NK-92 treated with Interleukin-12 subunit alpha and Interleukin-12 subunit beta, amount 100 ng/mL, for 24 hours (cell line): ENCODE data around the gene IRX1.

Experiments used
- DNase-seq: peaks from one replicate; lab custom pipeline; 2025; lab: John Stamatoyannopoulos, UW

The IRX1 gene

GRCh38 chr5:3600106-3601060 is 4.8 kb downstream of the IRX1 start:
- DNase-seq: no peak

DNA sequence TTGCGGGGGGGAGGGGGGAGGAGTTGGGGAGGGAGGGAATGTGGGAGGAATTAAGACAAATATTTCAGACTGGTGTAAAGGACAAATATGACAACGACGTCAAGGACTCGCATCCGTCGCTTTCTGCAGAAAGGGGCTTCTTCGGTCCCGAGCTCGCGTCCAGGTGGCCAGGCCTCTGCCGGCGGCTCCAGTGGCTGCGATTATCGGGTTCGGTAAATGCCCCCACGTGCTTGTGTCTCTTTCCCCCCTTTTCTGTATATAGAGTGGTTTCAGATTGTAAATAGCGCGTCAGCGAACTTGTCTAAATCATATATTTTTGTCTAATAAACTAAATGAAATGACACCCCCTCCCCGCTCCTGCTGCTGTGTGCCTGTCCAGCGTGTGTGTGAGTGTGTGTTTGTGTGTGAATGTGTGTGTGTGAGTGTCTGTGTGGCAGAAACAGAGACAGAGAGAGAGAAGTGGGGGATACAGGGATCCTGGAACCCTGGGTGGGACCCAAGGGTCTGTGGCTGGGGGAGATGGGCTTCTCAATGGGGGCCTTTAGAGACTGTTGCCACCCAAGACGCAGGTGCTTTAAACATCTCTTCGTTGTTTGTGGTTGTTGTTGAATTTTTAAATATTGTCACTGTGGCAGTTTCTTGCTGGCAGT is 5.6 kb downstream of the IRX1 start:
- no peak for DNase-seq

GRCh38 chr5:3601911-3602782 is 6.5 kb downstream of the IRX1 start:
- no peak for DNase-seq

DNA sequence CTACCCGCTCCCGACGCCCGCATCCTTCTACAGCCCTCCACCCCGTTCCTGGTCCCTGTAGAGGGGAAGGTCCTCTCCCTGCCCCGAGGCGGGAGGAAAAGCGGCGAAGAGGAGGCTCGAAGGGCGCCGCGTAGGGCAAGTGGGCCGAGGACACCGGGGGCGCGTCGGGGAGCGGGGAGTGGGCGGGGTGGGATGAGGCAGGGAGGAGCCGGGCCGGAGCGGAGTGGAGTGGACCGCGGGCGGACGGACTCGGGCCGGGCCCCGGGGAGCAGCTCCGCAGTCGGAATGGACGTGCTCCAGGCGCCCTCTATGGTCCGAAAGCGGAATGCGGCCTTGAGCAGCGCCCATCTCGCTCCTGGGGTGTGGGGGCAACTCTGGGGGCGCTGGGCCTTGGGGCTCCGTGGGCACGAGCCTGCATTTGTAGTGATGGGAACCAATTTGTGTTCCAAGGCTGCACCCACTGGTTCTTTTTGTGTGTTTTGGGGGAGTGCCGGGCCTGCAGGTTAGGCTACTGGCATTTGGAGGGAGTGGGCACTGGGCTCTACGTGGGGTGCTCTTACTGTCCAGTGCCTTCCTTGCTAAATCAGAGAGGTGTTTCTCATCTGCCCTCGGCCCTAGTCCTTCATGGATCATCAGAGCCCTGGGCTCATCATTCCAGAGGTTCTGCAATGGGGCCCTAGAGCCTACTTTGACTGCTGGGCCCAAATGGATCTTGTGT is 7.3 kb downstream of the IRX1 start:
- no peak for DNase-seq

DNA sequence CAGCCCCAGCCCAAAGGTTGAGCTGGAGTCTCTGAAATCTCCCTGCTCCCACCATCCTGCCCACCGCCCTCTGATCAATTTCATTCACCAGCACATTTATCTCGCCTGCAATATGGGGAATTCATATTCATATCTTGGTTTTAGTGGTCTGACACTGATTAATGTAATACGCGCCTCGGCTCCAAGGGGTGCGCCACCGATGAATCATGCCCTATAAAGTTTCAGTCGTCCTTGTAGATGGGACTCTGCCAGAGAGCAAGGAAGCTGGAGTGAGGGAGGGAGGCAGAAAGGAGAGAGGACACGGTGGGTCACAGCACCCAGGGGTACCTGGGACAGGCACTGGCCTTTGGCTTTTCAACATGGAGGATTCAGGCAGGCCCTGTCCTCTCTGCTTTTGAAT is 8.9 kb downstream of the IRX1 start:
- DNase-seq: no peak

GRCh38 chr5:3605298-3606010 is 9.8 kb downstream of the IRX1 start:
- DNase-seq: no peak

- DNase-seq: no peak
Observed at GRCh38 chr5:3606121-3606831, 10.6 kb downstream of the IRX1 start.

GRCh38 chr5:3607541-3608181 is 12.0 kb downstream of the IRX1 start:
- DNase-seq: no peak

GRCh38 chr5:3609120-3609681 is 13.6 kb downstream of the IRX1 start:
- DNase-seq: no peak

DNA sequence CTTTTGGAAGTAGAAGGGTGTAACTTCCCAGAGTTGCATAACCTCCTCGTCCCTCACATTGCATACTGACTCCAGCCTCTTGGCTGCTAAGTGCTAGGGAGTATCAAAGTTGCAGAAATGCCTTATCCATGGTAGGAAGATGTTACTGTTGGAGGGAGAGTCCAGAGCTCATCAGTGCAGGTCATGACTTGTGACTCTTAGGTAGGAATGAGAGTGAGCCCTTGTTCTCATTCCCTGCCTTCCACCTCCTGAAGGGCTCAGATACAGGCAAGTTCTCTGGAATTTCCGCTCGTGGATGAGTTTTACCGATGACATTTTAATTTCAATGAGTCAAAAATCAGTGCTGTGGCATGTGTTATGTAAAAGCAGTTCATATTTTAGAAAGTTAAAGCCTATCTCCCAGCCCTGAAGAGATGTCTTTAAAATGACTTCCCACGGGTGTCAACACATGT is 17.0 kb downstream of the IRX1 start:
- DNase-seq: no peak

- no peak for DNase-seq
Observed at GRCh38 chr5:3613726-3614125, 18.1 kb downstream of the IRX1 start.

DNA sequence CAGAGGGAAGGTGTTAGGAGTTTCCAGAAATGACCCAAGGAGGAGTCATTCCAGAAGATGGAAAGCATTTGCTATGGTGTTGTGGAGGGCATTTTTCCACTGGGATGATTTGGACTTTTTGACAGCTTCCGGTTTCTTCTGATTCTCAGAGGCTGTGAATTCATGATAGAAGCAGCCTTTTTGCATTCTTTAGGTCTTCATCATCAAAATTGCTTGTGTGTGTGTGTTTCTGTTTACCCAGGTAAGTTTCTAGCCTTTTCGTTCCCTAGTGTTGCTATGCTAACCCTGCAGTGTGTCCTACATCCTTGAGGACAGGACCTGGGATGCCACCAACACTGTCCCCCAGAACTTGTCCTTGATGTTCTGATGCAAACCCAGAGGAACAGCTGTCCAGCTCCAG is 19.6 kb downstream of the IRX1 start:
- no peak for DNase-seq

- no peak for DNase-seq
Observed at GRCh38 chr5:3615829-3616228, 20.2 kb downstream of the IRX1 start.

DNA sequence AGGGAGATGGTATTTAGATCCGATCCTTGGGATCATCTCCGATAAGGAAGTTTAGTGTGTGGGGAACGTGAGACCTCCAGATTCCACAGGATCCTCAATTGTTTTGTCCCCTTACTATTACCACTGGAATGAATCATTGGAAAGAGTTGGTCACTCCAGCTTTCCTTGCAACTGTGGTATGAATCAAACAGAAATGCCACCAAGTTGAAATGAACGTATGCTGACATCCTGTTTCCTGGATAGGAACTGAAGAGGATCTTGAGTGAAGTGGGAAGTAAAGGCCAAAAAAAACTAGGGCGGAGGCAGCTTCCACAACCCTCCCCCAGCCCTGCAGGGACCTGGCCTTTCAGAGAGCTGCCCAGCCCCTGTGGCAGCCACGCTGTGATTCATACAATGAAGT is 23.9 kb downstream of the IRX1 start:
- no peak for DNase-seq

DNA sequence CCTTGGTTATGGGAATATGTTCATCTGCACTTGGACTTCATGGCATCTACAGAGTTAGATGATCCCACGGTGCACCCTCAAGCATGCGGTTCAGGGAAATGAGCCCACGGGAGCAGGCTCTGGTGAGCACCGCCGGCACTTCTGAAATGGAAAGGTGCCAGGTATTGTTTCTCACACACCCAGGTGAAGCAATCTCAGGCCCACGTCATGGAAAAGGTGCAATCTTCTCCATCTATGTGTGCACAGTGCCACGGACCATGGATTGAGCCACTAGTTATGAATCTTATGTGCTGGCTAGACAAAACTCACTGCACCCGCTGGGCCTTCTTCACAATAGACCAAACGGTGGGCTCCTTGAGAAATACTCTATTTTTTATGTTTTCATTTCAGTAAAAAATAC is 27.3 kb downstream of the IRX1 start:
- no peak for DNase-seq

DNA sequence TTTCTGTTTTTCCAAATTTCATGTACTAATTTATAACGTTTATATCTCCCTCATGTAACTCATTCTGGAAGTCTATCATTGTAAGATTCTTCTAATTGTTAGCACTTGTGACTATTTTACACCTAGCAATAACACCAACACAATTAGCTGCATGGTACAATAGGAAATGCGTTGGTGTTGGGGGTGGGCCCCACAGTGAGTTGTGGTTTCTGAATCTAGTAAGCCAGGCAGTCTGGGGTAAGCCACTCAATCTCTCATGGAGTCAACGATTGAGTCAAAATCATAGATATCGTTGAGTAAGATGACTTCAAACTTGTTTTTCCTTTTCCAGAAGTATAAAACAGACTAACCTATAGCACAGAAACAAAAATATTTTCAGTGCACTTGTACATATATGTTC is 30.0 kb downstream of the IRX1 start:
- no peak for DNase-seq

- no peak for DNase-seq
Observed at GRCh38 chr5:3634061-3634460, 38.4 kb downstream of the IRX1 start.

DNA sequence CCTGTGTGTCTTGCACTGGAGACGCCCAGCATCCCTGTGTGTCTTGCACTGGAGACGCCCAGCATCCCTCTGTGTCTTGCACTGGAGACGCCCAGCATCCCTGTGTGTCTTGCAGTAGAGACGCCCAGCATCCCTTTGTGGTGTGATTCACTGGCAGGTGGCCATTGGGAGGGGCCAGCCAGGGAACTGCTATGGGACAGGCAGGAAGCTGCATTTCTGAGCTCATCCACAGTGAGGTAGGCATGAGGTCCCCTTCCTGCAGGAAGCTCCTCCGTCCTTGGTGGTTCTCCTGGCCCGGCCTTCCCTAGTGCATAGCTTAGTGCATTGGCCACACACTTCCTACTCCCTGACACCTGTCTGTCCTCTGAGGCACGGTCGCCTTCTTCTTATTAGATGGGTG is 43.5 kb downstream of the IRX1 start:
- no peak for DNase-seq

DNA sequence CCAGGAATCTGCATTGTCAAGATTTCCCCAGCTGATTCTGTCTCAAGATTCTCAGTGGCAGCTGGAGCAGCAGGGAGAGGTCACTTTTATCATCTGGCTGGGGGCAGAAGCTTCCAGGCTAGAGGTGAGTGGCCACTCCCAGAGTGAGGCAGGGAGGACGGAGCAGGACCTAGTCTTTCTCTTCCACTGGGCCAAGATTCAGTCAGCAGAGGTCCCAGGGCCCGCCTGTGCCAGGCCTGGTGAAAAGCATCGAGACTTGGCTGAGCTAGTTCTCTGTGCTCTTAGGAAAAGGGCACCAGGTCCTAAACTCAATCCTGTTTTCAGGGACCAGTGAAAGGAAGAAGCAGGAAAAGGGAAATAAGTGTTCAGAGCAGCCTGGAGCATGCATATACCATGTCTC is 46.6 kb downstream of the IRX1 start:
- no peak for DNase-seq

DNA sequence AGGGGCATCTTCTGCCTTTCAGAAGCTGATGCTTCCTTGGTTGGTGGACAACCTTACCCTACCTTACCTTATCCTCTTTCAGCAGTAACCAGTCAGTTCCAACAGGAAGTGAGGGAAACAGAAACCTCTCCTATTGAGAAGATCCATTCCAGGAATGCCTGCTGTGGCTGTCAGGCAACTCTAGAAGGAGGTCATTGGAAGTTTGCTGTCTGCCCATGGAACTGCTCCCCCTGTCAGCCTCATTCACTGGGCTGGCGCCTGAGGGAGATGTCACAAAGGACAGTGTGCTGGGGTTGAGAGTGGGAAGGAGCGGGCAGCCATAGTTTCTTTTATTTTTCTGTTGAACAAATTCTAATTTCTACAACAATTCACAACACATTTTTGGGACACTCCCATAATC is 54.7 kb downstream of the IRX1 start:
- DNase-seq: no peak
